ENCODE measurements around the gene GNGT2.
"Not testable (repeated sequence)": the region's sequence is repeated elsewhere in the genome, so short reads cannot be mapped to it uniquely, and the experiment has no call there.

The GNGT2 gene

GRCh38 chr17:49201481-49201927, 8.9 kb downstream of the GNGT2 start:
- DNase-seq = peak; percentile 74

- DNase-seq = no peak
These were observed 9.8 kb downstream of the GNGT2 start for GRCh38 chr17:49200423-49201083.

GRCh38 chr17:49198211-49198610, 12.2 kb downstream of the GNGT2 start:
- DNase-seq = no peak

- DNase-seq = no peak
These were observed 12.9 kb downstream of the GNGT2 start for GRCh38 chr17:49197346-49197998.

- no peak for DNase-seq
These were observed 13.9 kb downstream of the GNGT2 start for GRCh38 chr17:49196520-49196919.

- no peak for DNase-seq
These were observed 14.6 kb downstream of the GNGT2 start for GRCh38 chr17:49195751-49196150.

GRCh38 chr17:49194297-49194607, 16.1 kb downstream of the GNGT2 start:
- no peak for DNase-seq

- peak; percentile 65 for DNase-seq
These were observed 16.7 kb downstream of the GNGT2 start for GRCh38 chr17:49193513-49194296.

- peak; percentile 86 for DNase-seq
These were observed 18.2 kb downstream of the GNGT2 start for GRCh38 chr17:49191917-49192741.

- no peak for DNase-seq
These were observed 18.9 kb downstream of the GNGT2 start for GRCh38 chr17:49191409-49191916.

- no peak for DNase-seq
These were observed 19.4 kb downstream of the GNGT2 start for GRCh38 chr17:49190932-49191331.

GRCh38 chr17:49187301-49187700, 23.1 kb downstream of the GNGT2 start:
- no peak for DNase-seq

- not testable (repeated sequence) for DNase-seq
These were observed 25.0 kb downstream of the GNGT2 start for GRCh38 chr17:49185381-49185780.

- DNase-seq = not testable (repeated sequence)
These were observed 25.9 kb downstream of the GNGT2 start for GRCh38 chr17:49184522-49184921.

- DNase-seq = no peak
These were observed 26.6 kb downstream of the GNGT2 start for GRCh38 chr17:49183801-49184200.

GRCh38 chr17:49183341-49183740, 27.0 kb downstream of the GNGT2 start:
- no peak for DNase-seq

- DNase-seq = no peak
These were observed 29.3 kb downstream of the GNGT2 start for GRCh38 chr17:49180998-49181635.

GRCh38 chr17:49180303-49180702, 30.1 kb downstream of the GNGT2 start:
- DNase-seq = peak; percentile 54

GRCh38 chr17:49175978-49176377, 34.4 kb downstream of the GNGT2 start:
- not testable (repeated sequence) for DNase-seq

- not testable (repeated sequence) for DNase-seq
These were observed 39.7 kb downstream of the GNGT2 start for GRCh38 chr17:49170711-49171110.

GRCh38 chr17:49170216-49170615, 40.2 kb downstream of the GNGT2 start:
- no peak for DNase-seq

GRCh38 chr17:49168706-49169105, 41.7 kb downstream of the GNGT2 start:
- no peak for DNase-seq

All from fibroblast of skin of right quadriceps (primary cell).